DND-41 (cell line): ENCODE measurements around the gene CSAD.
"Not testable (repeated sequence)": the region's sequence is repeated elsewhere in the genome, so short reads cannot be mapped to it uniquely, and the experiment has no call there.

Source experiments
- ATAC-seq: fragments of 200-7000 bp; cut with Tn5 transposase; 3 replicates; pipeline ENCODE4 v1.9.1; 2021; ENCODE audit warnings: low read depth; ENCODE audit not compliant: insufficient read depth
- DNase-seq: peaks from one replicate; pipeline ENCODE4 v3.0.0-alpha.2; 2020
- H2AFZ ChIP-seq: 2 replicates; pipeline ENCODE4 v1.6.0; 2012; ENCODE audit warnings: low read depth, low read length
- H3K27ac ChIP-seq: 2 replicates; pipeline ENCODE4 v1.5.1; 2012; ENCODE audit warnings: low read length, inconsistent platforms
- H3K27me3 ChIP-seq: fragments of 200-600 bp; sonication (generic); 2 replicates; pipeline ENCODE4 v1.6.0; 2012; ENCODE audit warnings: low read length, mild to moderate bottlenecking, inconsistent platforms; ENCODE audit not compliant: insufficient read depth, poor library complexity
- H3K36me3 ChIP-seq: 2 replicates; pipeline ENCODE4 v1.5.1; 2012; ENCODE audit warnings: low read length, inconsistent platforms; ENCODE audit not compliant: insufficient read depth
- H3K4me1 ChIP-seq: 2 replicates; pipeline ENCODE4 v1.5.1; 2012; ENCODE audit warnings: mild to moderate bottlenecking, low read length; ENCODE audit not compliant: insufficient read depth
- H3K4me2 ChIP-seq: 2 replicates; pipeline ENCODE4 v1.6.0; 2012; ENCODE audit warnings: mild to moderate bottlenecking, moderate library complexity, low read length, inconsistent platforms; ENCODE audit not compliant: insufficient read depth
- H3K4me3 ChIP-seq, 2 experiments: fragments of 200-600 bp in 1 of 2; shearing (Covaris generic) in 1 of 2; 2 replicates each; pipeline ENCODE4 v1.5.1; 2012 to 2016; ENCODE audit warnings: inconsistent platforms in 2 of 2, low read length in 2 of 2, mild to moderate bottlenecking in 2 of 2, low read depth in 1 of 2, moderate library complexity in 1 of 2
- H3K79me2 ChIP-seq: 2 replicates; pipeline ENCODE4 v1.6.0; 2012; ENCODE audit warnings: low read length, inconsistent platforms; ENCODE audit not compliant: insufficient read depth
- H3K9ac ChIP-seq: 2 replicates; pipeline ENCODE4 v1.6.0; 2012; ENCODE audit warnings: low read depth, mild to moderate bottlenecking, inconsistent platforms, low read length, moderate library complexity
- H3K9me3 ChIP-seq: 2 replicates; pipeline ENCODE4 v1.5.1; 2012; ENCODE audit warnings: low read length, moderate library complexity, mild to moderate bottlenecking, inconsistent platforms; ENCODE audit not compliant: insufficient read depth, severe bottlenecking
- H4K20me1 ChIP-seq: 2 replicates; pipeline ENCODE4 v1.6.0; 2012; ENCODE audit warnings: low read length; ENCODE audit not compliant: insufficient read depth
- CTCF ChIP-seq: IDR thresholded peaks from 2 replicates; pipeline ENCODE4 v1.5.1; 2012; ENCODE audit warnings: borderline replicate concordance, low read length, moderate library complexity, mild to moderate bottlenecking; ENCODE audit not compliant: poor library complexity, severe bottlenecking; ENCODE audit errors: extremely low read depth
- EZH2 ChIP-seq: IDR thresholded peaks from 3 replicates; pipeline ENCODE4 v1.6.1; 2012; ENCODE audit warnings: borderline replicate concordance, low read depth, mild to moderate bottlenecking, moderate library complexity, low read length, inconsistent platforms; ENCODE audit not compliant: severe bottlenecking

CSAD gene

GRCh38 chr12:53181935-53182334 lies 1.2 kb upstream of the CSAD start:
- TF ChIP-seq EZH2, result no peak
- TF ChIP-seq CTCF, result no peak
- ATAC-seq (no peak), DNase-seq (no peak)
- H3K4me1 ChIP-seq, result peaks cover 43% of the 10 kb centered on the region
- peak overlapping the region; percentile 82 for H3K9ac ChIP-seq
- H3K27ac ChIP-seq, result peak overlapping the region; percentile 95; the same call in 1 of the 2 replicates
- H4K20me1 ChIP-seq, result peaks cover 24% of the 10 kb centered on the region
- peak overlapping the region; percentile 100 for H3K4me2 ChIP-seq
- H3K36me3 ChIP-seq, result peaks cover 55% of the 10 kb centered on the region
- no peak overlapping the region for H2AFZ ChIP-seq
- peak overlapping the region; percentile 70 to 92; a peak in 3 of 4 replicates for H3K4me3 ChIP-seq
- no peaks in the 10 kb centered on the region for H3K9me3 ChIP-seq
- H3K79me2 ChIP-seq, result peaks cover 46% of the 10 kb centered on the region
- H3K27me3 ChIP-seq, result no peaks in the 10 kb centered on the region

GRCh38 chr12:53180931-53181645 lies 363 bp upstream of the CSAD start:
- peak overlapping the region; percentile 70 to 92; a peak in 3 of 4 replicates for H3K4me3 ChIP-seq
- H3K4me1 ChIP-seq, result peaks cover 43% of the 10 kb centered on the region
- ATAC-seq (peak; percentile 65), DNase-seq (peak; percentile 85)
- H3K27ac ChIP-seq, result peak overlapping the region; percentile 95
- peaks cover 46% of the 10 kb centered on the region for H3K36me3 ChIP-seq
- peak overlapping the region; percentile 82 for H3K9ac ChIP-seq
- TF ChIP-seq EZH2, result no peak
- no peak for TF ChIP-seq CTCF
- peak overlapping the region; percentile 100 for H3K4me2 ChIP-seq
- peaks cover 46% of the 10 kb centered on the region for H3K79me2 ChIP-seq
- peak overlapping the region; percentile 89 for H2AFZ ChIP-seq
- H3K9me3 ChIP-seq, result no peaks in the 10 kb centered on the region
- peaks cover 24% of the 10 kb centered on the region for H4K20me1 ChIP-seq
- no peaks in the 10 kb centered on the region for H3K27me3 ChIP-seq

- Histone ChIP-seq H3K27ac (peak overlapping the region; percentile 95), H3K4me1 (peaks cover 42% of the 10 kb centered on the region), H3K9ac (peak overlapping the region; percentile 82), H4K20me1 (peaks cover 22% of the 10 kb centered on the region), H3K79me2 (peaks cover 45% of the 10 kb centered on the region), H3K27me3 (no peaks in the 10 kb centered on the region), H3K4me3 (peak overlapping the region; percentile 70 to 92), H3K9me3 (no peaks in the 10 kb centered on the region), H2AFZ (peak overlapping the region; percentile 98), H3K4me2 (peak overlapping the region; percentile 100), H3K36me3 (peaks cover 33% of the 10 kb centered on the region)
- ATAC-seq (peak; percentile 1), DNase-seq (no peak)
- TF ChIP-seq EZH2, result no peak
- no peak for TF ChIP-seq CTCF
Observed at GRCh38 chr12:53179687-53180219, 972 bp downstream of the CSAD start.

GRCh38 chr12:53178803-53179202 lies 1.9 kb downstream of the CSAD start:
- Histone ChIP-seq H3K36me3 (peaks cover 24% of the 10 kb centered on the region), H4K20me1 (peaks cover 16% of the 10 kb centered on the region), H3K4me2 (peak overlapping the region; percentile 100; the same call in 1 of the 2 replicates), H3K9ac (0 out of 2 replicates have a peak overlapping the region, but pooled peaks have one; percentile 82), H3K79me2 (peaks cover 35% of the 10 kb centered on the region), H3K4me1 (peaks cover 36% of the 10 kb centered on the region)
- not testable (repeated sequence) for H3K9me3 ChIP-seq, H3K27ac ChIP-seq, H3K27me3 ChIP-seq, H2AFZ ChIP-seq, DNase-seq, H3K4me3 ChIP-seq, ATAC-seq

GRCh38 chr12:53177447-53177846 lies 3.3 kb downstream of the CSAD start:
- peaks cover 27% of the 10 kb centered on the region for H3K4me1 ChIP-seq
- not testable (repeated sequence) for H3K9me3 ChIP-seq, H3K9ac ChIP-seq, H3K27ac ChIP-seq, H3K4me3 ChIP-seq, ATAC-seq, H3K27me3 ChIP-seq, H2AFZ ChIP-seq, DNase-seq, H4K20me1 ChIP-seq, H3K4me2 ChIP-seq
- H3K36me3 ChIP-seq, result peaks cover 10% of the 10 kb centered on the region
- peaks cover 22% of the 10 kb centered on the region for H3K79me2 ChIP-seq
